ENCODE results near the gene SNX13.

SNX13 gene

DNA sequence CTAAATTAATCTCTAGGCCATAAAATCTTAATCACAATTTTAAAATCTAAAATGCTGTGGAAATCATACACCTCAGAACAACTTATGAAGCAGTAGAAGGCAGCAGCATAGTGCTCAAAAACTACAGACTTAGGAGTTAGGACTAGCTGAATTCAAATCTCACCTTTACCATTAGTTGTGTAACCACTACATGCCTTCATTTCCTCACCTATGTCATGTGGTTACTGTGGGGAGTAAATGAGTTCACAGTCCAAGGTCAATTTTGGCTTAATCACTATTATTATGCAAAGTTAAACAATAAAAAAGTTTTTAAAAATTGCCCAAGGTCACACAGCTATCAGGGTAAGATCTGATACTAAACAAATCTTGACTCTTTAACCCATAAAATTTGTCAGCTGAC, 37.0 kb downstream of the SNX13 start:
- no peaks in the 10 kb centered on the region for H3K9me2 ChIP-seq (ENCODE audit: low read depth, low read length)

GRCh38 chr7:17902599-17902998, 37.7 kb downstream of the SNX13 start:
- no peaks in the 10 kb centered on the region for H3F3A ChIP-seq (ENCODE audit: insufficient read depth, low read length)
- peaks cover 35% of the 10 kb centered on the region for H3K79me2 ChIP-seq (ENCODE audit: insufficient read depth, low read length)
- no peak overlapping the region for H2AFZ ChIP-seq (ENCODE audit: low read length)

More for the DNA sequence above, 37.0 kb downstream of the SNX13 start:
- H3K27ac ChIP-seq (ENCODE audit: low read depth, low read length, poor library complexity, severe bottlenecking), result no peak overlapping the region
- H2AFZ ChIP-seq (ENCODE audit: low read length), result no peak overlapping the region
- no peaks in the 10 kb centered on the region for H3F3A ChIP-seq (ENCODE audit: insufficient read depth, low read length)
- peaks cover 6% of the 10 kb centered on the region for H3K36me3 ChIP-seq (ENCODE audit: insufficient read depth, low read length)
- H3K4me2 ChIP-seq (ENCODE audit: low read length), result no peak overlapping the region
- peaks cover 42% of the 10 kb centered on the region for H3K79me2 ChIP-seq (ENCODE audit: insufficient read depth, low read length)
- TF ChIP-seq EZH2 (IDR thresholded peaks at IDR 0.05; ENCODE audit: borderline replicate concordance, low read length) (no peak), CTCF (IDR thresholded peaks at IDR 0.05; ENCODE audit: low read length) (no peak)
- no peaks in the 10 kb centered on the region for H4K20me1 ChIP-seq (ENCODE audit: insufficient read depth, low read length)
- no peaks in the 10 kb centered on the region for H3K27me3 ChIP-seq (ENCODE audit: insufficient read depth, low read length)
- no peak overlapping the region for H3K4me3 ChIP-seq (ENCODE audit: low read depth, low read length, poor library complexity, severe bottlenecking)
- H3K9ac ChIP-seq (ENCODE audit: low read length), result no peak overlapping the region
- no peaks in the 10 kb centered on the region for H3K9me3 ChIP-seq (ENCODE audit: low read length)
- no peaks in the 10 kb centered on the region for H3K4me1 ChIP-seq (ENCODE audit: insufficient read depth, low read length, severe bottlenecking)

DNA sequence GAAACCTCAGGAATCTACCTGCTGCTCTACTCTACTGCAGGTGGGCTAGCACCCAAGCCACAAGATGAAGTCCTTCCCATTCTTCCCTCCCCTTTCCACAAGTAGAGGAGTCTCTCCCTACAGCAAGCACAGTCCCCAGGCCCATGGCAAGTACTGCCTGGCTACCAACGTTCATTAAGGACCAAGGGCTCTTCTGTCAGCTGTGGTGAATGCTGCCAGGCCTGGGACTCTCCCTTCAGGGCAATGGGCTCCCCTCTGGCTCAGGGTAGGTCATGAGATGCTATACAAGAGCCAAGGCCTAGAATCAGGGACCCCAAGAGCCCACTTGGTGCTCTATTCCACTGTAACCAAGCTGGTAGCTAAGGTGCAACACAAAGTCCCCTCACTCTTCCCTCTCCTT, 39.8 kb downstream of the SNX13 start:
- no peaks in the 10 kb centered on the region for H4K20me1 ChIP-seq (ENCODE audit: insufficient read depth, low read length)
- H3K36me3 ChIP-seq (ENCODE audit: insufficient read depth, low read length), result peaks cover 5% of the 10 kb centered on the region; the same call in 1 of the 2 replicates
- H3K9me2 ChIP-seq (ENCODE audit: low read depth, low read length), result no peaks in the 10 kb centered on the region
- H2AFZ ChIP-seq (ENCODE audit: low read length), result no peak overlapping the region
- no peak for TF ChIP-seq CTCF (IDR thresholded peaks at IDR 0.05; ENCODE audit: low read length)
- TF ChIP-seq EZH2 (IDR thresholded peaks at IDR 0.05; ENCODE audit: borderline replicate concordance, low read length), result no peak
- no peak overlapping the region for H3K4me3 ChIP-seq (ENCODE audit: low read depth, low read length, poor library complexity, severe bottlenecking)
- H3K9ac ChIP-seq (ENCODE audit: low read length), result no peak overlapping the region
- H3F3A ChIP-seq (ENCODE audit: insufficient read depth, low read length), result no peaks in the 10 kb centered on the region
- H3K9me3 ChIP-seq (ENCODE audit: low read length), result no peaks in the 10 kb centered on the region
- H3K4me2 ChIP-seq (ENCODE audit: low read length), result no peak overlapping the region
- H3K4me1 ChIP-seq (ENCODE audit: insufficient read depth, low read length, severe bottlenecking), result no peaks in the 10 kb centered on the region
- no peak overlapping the region for H3K27ac ChIP-seq (ENCODE audit: low read depth, low read length, poor library complexity, severe bottlenecking)
- H3K79me2 ChIP-seq (ENCODE audit: insufficient read depth, low read length), result peaks cover 23% of the 10 kb centered on the region
- no peaks in the 10 kb centered on the region for H3K27me3 ChIP-seq (ENCODE audit: insufficient read depth, low read length)

More at GRCh38 chr7:17902599-17902998, 37.7 kb downstream of the SNX13 start:
- no peaks in the 10 kb centered on the region for H3K9me3 ChIP-seq (ENCODE audit: low read length)
- peaks cover 6% of the 10 kb centered on the region for H3K36me3 ChIP-seq (ENCODE audit: insufficient read depth, low read length)
- H3K4me3 ChIP-seq (ENCODE audit: low read depth, low read length, poor library complexity, severe bottlenecking), result no peak overlapping the region
- no peaks in the 10 kb centered on the region for H3K4me1 ChIP-seq (ENCODE audit: insufficient read depth, low read length, severe bottlenecking)
- no peaks in the 10 kb centered on the region for H3K9me2 ChIP-seq (ENCODE audit: low read depth, low read length)
- H3K27me3 ChIP-seq (ENCODE audit: insufficient read depth, low read length), result no peaks in the 10 kb centered on the region
- H3K9ac ChIP-seq (ENCODE audit: low read length), result no peak overlapping the region
- TF ChIP-seq CTCF (IDR thresholded peaks at IDR 0.05; ENCODE audit: low read length) (no peak), EZH2 (IDR thresholded peaks at IDR 0.05; ENCODE audit: borderline replicate concordance, low read length) (no peak)
- no peaks in the 10 kb centered on the region for H4K20me1 ChIP-seq (ENCODE audit: insufficient read depth, low read length)
- H3K4me2 ChIP-seq (ENCODE audit: low read length), result no peak overlapping the region
- H3K27ac ChIP-seq (ENCODE audit: low read depth, low read length, poor library complexity, severe bottlenecking), result no peak overlapping the region

Measured in OCI-LY1 (cell line).